T-helper 2 cell treated with Interferon-gamma antibody and Interleukin-4, amounts not matched to agents 5 μg/mL and 100 μg/mL, for 36 hours (primary cell): ENCODE measurements around the gene CERS4.
"Not testable (repeated sequence)": the region's sequence is repeated elsewhere in the genome, so short reads cannot be mapped to it uniquely, and the experiment has no call there.

Experiments
- DNase-seq: peaks from one replicate; pipeline ENCODE4 v3.0.0; 2021; ENCODE audit warnings: low spot score
- H3K27ac Mint-ChIP-seq: one replicate; pipeline ENCODE4 v1.8.0; 2021; ENCODE audit warnings: mild to moderate bottlenecking, mixed read lengths
- H3K27me3 Mint-ChIP-seq: one replicate; pipeline ENCODE4 v1.8.0; 2021; ENCODE audit warnings: low read depth, mixed read lengths
- H3K36me3 Mint-ChIP-seq: one replicate; pipeline ENCODE4 v1.8.0; 2021; ENCODE audit warnings: low read depth, mixed read lengths
- H3K4me1 Mint-ChIP-seq: one replicate; pipeline ENCODE4 v1.8.0; 2021; ENCODE audit warnings: low read depth, mixed read lengths
- H3K4me3 Mint-ChIP-seq: one replicate; pipeline ENCODE4 v1.8.0; 2022; ENCODE audit warnings: mild to moderate bottlenecking, moderate library complexity, mixed read lengths
- H3K9me3 Mint-ChIP-seq: one replicate; pipeline ENCODE4 v1.8.0; 2021; ENCODE audit warnings: mixed read lengths

Gene CERS4

DNA sequence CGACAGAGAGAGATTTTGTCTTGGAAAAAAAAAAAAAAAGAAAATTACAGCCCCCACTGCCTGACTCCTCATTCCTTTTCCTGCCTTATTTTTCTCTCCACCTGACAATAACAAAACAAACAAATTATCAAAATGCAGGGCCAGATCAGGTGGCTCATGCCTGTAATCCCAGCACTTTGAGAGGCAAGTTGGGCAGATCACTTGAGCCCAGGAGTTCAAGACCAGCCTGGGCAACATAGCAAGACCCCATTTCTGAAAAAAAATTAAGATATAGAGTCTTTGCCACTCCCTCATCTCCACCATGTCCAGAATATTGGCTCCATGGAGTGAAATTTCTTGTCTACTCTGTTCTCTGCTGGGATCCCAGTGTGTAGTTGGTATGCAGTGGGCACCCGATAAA lies 7.2 kb downstream of the CERS4 start:
- Mint-ChIP-seq H3K27ac (no peak overlapping the region), H3K36me3 (peaks cover 10% of the 10 kb centered on the region), H3K9me3 (no peaks in the 10 kb centered on the region), H3K27me3 (no peaks in the 10 kb centered on the region), H3K4me1 (peaks cover 13% of the 10 kb centered on the region), H3K4me3 (no peak overlapping the region)
- no peak for DNase-seq

DNA sequence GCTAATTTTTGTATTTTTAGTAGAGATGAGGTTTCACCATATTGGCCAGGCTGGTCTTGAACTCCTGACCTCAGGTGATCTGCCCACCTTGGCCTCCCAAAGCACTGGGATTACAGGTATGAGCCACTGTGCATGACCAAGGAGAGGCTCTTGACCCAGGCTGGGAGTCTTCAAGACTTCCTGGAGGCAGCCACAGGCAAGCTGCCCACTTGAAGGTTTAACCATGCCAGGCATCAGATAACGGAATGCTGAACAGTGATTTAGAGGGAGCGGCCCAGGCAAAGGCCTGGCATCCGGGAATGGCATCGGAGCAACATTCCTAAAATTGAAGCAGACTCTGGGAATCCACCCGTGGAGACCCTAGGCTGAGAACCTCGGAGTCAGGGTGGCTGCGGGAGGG lies 9.0 kb downstream of the CERS4 start:
- H3K4me1 Mint-ChIP-seq, H3K36me3 Mint-ChIP-seq, H3K4me3 Mint-ChIP-seq, H3K9me3 Mint-ChIP-seq, H3K27me3 Mint-ChIP-seq, H3K27ac Mint-ChIP-seq, DNase-seq: not testable (repeated sequence)

DNA sequence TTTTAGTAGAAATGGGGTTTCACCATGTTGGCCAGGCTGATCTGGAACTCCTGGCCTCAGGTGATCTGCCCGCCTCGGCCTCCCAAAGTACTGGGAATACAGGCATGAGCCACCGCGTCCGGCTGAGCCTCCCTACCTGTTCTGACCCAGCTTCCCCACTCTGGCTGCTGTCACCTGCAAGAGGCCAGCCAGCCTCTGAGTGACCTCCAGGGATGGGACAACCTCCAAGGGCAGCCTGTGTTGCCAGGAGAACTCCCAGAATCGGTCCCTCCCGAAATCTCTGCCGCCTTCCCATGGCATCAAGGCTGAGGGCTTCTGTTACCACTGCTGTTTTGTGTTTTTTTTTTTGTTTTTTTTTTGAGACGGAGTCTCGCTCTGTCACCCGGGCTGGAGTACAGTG lies 11.3 kb downstream of the CERS4 start:
- Mint-ChIP-seq H3K4me3 (no peak overlapping the region), H3K4me1 (no peaks in the 10 kb centered on the region), H3K9me3 (no peaks in the 10 kb centered on the region), H3K27me3 (no peaks in the 10 kb centered on the region), H3K27ac (no peak overlapping the region), H3K36me3 (peaks cover 3% of the 10 kb centered on the region)
- DNase-seq: no peak

DNA sequence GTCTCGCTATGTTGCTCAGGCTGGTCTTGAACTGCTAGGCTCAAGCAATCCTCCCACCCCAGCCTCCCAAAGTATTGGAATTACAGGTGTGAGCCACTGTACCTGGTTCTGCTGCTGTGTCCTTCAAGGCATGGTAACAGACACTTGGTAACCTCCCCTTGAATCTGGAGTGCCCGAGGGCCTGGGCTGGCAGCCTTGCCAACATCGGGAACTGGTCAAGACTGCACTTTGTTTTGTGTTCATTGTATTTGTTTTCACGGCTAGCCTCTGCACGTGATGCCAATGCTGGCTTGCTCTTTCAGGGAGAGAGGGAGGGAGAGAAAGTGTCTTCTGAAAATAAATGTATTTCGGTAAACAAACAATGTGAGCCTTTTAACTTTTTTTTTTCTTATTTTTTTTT lies 12.0 kb downstream of the CERS4 start:
- H3K27ac Mint-ChIP-seq: peak overlapping the region; percentile 62
- no peaks in the 10 kb centered on the region for H3K4me1 Mint-ChIP-seq
- H3K9me3 Mint-ChIP-seq: no peaks in the 10 kb centered on the region
- no peak for DNase-seq
- no peaks in the 10 kb centered on the region for H3K27me3 Mint-ChIP-seq
- H3K4me3 Mint-ChIP-seq: no peak overlapping the region
- peaks cover 3% of the 10 kb centered on the region for H3K36me3 Mint-ChIP-seq

DNA sequence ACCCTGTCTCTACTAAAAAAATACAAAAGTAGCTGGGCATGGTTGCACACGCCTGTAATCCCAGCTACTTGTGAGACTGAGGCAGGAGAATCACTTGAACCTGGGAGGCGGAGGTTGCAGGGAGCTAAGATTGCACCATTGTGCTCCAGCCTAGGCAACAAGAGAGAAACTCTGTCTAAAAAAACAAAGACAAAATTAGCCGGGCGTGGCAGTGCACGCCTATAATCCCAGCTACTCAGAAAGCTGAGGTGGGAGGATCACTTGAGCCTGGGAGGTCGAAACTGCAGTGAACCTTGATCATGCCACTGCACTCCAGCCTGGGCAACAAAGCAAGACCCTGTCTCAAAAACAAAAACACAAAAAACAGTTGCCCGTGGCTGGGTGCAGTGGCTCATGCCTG lies 14.3 kb downstream of the CERS4 start:
- H3K9me3 Mint-ChIP-seq, H3K36me3 Mint-ChIP-seq: not testable (repeated sequence)

DNA sequence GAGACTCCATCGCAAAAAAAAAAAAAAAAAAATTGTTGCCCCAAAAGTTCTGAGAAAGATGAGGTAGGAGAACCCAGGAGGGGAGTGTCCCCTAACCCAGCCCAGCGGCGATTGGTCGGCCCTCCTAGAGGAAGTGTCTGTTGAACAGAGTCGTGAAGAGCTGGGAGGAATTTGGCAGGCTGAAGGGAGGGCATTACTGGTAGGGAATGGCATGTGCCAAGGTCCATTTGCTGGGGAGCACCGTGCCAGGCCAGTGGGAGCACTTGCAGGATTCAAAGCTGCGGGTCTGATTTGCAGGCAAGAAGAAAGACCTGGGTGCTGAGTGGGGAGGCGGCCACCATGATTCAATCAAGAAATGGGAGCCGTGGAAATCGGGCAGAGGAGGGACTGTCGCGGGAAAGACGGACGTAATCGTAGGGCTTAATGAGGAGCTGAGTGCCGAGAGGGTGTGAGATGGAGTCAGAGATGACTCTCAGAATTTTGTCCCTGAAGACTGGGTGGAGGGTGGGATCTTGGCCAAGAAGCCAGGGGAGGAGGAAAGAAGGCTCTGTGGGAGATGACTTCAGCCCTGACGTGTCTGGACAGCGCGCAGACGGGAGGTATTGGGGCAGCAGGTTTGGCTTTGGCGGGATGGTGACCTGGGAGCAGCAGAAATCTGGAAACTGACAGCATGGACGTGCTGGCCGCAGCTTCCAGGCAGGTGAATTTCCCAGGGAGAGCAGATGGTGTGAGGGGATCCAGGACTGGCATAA lies 15.4 kb downstream of the CERS4 start:
- Mint-ChIP-seq H3K9me3 (no peaks in the 10 kb centered on the region), H3K27me3 (no peaks in the 10 kb centered on the region), H3K36me3 (peaks cover 2% of the 10 kb centered on the region), H3K4me3 (no peak overlapping the region), H3K27ac (no peak overlapping the region), H3K4me1 (no peaks in the 10 kb centered on the region)
- DNase-seq: no peak

More for the DNA sequence above, 14.3 kb downstream of the CERS4 start:
- not testable (repeated sequence) for H3K27me3 Mint-ChIP-seq, H3K27ac Mint-ChIP-seq, H3K4me3 Mint-ChIP-seq, H3K4me1 Mint-ChIP-seq, DNase-seq

DNA sequence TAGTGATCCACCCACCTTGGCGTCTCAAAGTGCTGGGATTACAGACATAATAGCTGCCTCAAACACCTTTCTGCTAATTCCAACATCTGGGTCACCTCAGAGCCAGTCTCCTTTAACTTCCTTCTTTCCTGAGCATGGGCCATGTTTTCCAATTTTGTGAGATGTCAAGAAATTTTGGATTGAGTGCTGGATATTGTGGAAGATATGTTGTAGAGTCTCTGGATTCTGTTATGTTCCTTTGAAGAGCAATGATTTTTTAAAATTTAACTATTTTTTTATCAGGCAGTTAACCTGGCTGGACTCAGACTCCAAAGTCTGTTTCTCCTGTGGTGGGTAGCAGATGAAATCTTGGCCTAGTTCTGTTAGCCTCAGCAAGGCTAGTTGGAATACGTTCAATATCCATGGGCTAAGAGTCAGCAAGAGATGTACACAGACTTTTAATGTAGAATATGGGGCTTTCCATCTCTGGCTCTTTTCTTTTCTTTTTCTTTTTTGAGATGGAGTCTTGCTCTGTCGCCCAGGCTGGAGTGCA lies 22.0 kb downstream of the CERS4 start:
- peaks cover 7% of the 10 kb centered on the region for H3K36me3 Mint-ChIP-seq
- peaks cover 6% of the 10 kb centered on the region for H3K9me3 Mint-ChIP-seq
- H3K27ac Mint-ChIP-seq: no peak overlapping the region
- H3K4me3 Mint-ChIP-seq: no peak overlapping the region
- no peaks in the 10 kb centered on the region for H3K27me3 Mint-ChIP-seq
- DNase-seq: no peak
- H3K4me1 Mint-ChIP-seq: no peaks in the 10 kb centered on the region

DNA sequence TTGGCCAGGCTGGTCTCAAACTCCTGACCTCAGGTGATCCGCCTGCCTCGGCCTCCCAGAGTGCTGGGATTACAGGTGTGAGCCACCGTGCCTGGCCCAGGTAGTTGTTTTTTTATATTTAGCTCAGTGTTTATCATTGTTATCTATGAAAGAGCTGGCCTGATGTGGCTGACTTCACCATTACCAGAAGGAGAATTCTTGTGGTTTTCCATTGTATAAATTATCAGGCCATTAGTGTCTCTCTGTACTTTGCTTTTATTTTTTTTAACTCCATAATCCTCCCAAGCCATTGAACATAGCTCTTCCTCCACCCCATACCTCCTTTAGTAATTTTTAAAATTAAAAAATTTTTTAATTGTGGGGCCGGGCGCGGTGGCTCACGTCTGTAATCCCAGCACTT lies 24.2 kb downstream of the CERS4 start:
- H3K27ac Mint-ChIP-seq: no peak overlapping the region
- H3K36me3 Mint-ChIP-seq: peaks cover 10% of the 10 kb centered on the region
- H3K27me3 Mint-ChIP-seq: no peaks in the 10 kb centered on the region
- no peak for DNase-seq
- peaks cover 6% of the 10 kb centered on the region for H3K9me3 Mint-ChIP-seq
- H3K4me1 Mint-ChIP-seq: no peaks in the 10 kb centered on the region
- H3K4me3 Mint-ChIP-seq: no peak overlapping the region

DNA sequence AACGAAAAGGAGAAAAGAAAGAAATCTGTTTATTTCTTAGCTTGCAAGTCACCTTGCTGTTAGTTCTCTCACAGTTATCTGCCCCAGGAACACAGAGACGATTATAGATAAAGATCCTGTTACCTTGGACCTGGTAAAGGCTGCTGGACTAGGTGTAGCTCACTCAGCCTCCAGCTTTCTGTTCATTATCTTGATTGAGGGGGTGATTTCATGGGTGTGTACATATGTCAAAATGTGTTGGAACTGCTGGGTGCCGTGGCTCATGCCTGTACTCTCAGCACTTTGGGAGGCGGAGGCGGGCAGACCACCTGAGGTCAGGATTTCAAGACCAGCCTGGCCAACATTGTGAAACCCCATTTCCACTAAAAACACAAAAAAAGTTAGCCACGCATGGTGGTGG lies 27.9 kb downstream of the CERS4 start:
- no peak for DNase-seq
- Mint-ChIP-seq H3K27ac (no peak overlapping the region), H3K9me3 (no peaks in the 10 kb centered on the region), H3K27me3 (no peaks in the 10 kb centered on the region), H3K4me1 (peaks cover 8% of the 10 kb centered on the region), H3K4me3 (no peak overlapping the region), H3K36me3 (peaks cover 15% of the 10 kb centered on the region)

DNA sequence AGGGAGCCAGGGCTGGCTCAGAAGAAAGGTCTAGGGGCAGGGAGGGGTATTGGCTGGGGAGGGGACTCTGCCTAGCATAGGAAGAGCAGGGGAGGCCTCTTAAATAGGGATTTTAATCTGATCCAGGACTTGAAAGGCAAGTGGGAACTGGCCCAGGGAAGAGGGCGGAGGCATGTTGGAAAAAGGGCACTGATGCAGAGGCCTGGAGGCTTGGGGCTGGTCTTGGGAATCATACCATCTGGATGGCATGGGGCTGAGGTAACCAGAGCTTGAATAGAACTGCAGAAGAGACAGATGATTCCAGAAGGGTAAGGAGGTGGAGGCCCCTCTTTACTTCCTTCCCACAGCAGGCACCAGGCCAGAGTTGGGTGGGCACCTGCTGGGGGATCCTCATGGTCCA lies 29.1 kb downstream of the CERS4 start:
- H3K4me3 Mint-ChIP-seq: no peak overlapping the region
- no peak for DNase-seq
- H3K36me3 Mint-ChIP-seq: peaks cover 22% of the 10 kb centered on the region
- no peaks in the 10 kb centered on the region for H3K27me3 Mint-ChIP-seq
- peaks cover 8% of the 10 kb centered on the region for H3K9me3 Mint-ChIP-seq
- no peak overlapping the region for H3K27ac Mint-ChIP-seq
- H3K4me1 Mint-ChIP-seq: peaks cover 8% of the 10 kb centered on the region

DNA sequence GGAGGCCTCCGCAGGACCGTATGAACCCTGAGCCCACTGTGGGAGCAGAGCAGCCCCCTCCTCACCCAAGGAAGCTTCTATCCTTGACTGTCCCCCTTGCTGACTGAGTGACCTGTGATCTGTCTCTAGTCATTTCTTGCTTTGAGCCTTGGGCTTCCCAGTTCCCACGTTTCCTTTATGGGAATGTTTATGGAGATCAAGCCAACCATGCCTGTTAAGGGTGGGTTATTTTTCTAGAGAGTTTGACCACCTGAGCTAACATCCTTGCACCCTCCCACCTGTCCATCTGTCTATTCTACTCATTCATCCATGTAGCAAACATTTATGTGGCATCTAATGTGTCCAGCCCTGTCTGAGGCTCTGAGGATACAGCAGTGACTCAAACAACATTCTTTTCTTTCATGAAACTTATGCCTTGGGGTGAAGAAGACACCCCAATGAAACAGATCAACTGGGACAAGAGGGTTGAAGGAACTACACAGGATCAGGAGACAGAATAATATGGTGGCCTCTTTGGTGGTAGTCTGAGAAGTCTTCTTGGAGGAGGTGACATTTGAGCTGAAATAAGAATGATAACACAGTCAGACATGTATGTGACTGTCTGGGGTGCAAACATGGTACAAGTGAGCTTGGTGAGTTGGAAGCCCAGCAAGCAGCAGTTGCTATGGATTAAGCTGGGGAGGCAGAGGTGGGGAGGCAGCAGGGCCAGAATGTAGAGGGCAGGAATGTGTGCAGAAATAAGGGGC lies 30.5 kb downstream of the CERS4 start:
- Mint-ChIP-seq H3K9me3 (peaks cover 8% of the 10 kb centered on the region), H3K4me1 (peaks cover 8% of the 10 kb centered on the region), H3K27ac (no peak overlapping the region), H3K4me3 (no peak overlapping the region), H3K36me3 (peaks cover 28% of the 10 kb centered on the region), H3K27me3 (no peaks in the 10 kb centered on the region)
- no peak for DNase-seq

DNA sequence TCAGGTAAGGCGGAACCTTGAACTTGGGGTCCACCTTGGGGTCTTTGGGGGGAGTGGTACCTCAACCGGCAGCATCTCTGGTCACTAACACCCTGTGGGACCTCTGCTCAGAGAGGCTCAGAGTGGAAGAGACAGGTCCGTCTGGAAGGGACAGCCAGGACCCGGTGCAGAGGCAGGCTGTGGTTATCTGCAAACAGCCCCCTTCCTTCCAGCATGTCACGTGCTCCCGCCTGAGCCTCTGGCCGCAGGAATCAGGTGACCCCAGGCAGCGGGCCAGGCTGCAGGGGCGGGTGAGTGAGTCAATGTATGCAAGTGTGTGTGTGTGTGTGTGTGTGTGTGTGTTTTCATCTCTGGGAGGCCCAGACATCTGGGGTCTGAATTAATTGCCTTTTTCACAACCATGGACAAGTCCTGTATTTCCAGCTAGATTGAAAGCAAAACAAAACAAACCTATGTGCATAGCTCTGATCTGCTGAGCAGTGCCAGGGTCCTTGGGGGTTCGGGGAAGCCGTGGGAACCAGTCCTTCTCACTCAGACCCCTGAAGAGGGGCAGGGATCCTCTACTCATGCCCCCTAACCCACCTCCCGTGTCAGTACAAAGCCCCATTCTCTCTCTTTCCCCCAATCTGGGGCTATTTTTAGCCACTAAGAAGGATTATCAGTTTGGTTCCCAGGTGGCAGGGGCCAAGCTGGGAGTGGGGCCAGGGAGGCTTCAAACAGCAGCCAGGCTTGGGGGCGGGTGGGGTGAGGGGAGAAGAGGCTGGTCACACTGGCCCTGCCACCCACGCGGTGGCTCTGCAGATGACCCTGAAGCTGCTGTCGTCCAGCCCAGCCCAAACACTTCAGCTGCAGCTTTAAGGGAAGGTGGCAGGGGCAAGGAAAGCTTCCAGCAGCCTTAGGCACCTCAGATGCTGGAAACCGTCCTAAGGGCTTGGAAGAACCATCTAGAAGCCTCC lies 31.4 kb downstream of the CERS4 start:
- H3K4me3 Mint-ChIP-seq: peak overlapping the region; percentile 2

DNA sequence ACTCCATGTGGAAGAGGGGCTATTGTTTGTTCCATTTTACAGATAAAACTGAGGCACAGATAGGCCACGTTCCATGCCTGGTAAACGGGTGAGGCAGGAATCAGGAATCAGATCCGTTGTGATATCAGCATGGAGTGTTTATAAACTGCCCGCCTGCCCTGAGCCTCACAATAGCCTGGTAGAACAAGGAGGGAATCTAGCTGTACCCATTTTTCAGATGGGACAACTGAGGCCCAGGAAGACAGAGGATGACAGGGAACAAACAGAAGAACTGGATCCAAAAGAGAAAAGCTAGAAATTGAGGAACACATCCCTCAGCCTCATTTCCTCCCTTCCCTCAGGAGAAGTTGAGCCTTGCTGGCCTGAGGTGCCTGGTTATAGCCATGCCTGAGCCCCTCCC lies 32.5 kb downstream of the CERS4 start:
- Mint-ChIP-seq H3K9me3 (peaks cover 8% of the 10 kb centered on the region), H3K27ac (no peak overlapping the region), H3K4me3 (no peak overlapping the region), H3K4me1 (peaks cover 8% of the 10 kb centered on the region), H3K27me3 (no peaks in the 10 kb centered on the region), H3K36me3 (peaks cover 28% of the 10 kb centered on the region)
- no peak for DNase-seq

More for the DNA sequence above, 31.4 kb downstream of the CERS4 start:
- Mint-ChIP-seq H3K36me3 (peaks cover 28% of the 10 kb centered on the region), H3K4me1 (peaks cover 8% of the 10 kb centered on the region), H3K9me3 (peaks cover 8% of the 10 kb centered on the region), H3K27me3 (no peaks in the 10 kb centered on the region), H3K27ac (peak overlapping the region; percentile 9)
- DNase-seq: peak; percentile 12
